ENCODE measurements around the gene WDR35.

The WDR35 gene

GRCh38 chr2:19861813-19862212 lies 128.1 kb downstream of the WDR35 start:
- peak; percentile 62 for DNase-seq (ENCODE audit: low read depth)
- no peak overlapping the region for H3K4me3 ChIP-seq (ENCODE audit: control insufficient read depth, low read depth, low read length)
- TF ChIP-seq CTCF (conservative IDR thresholded peaks at IDR 0.05; ENCODE audit: control insufficient read depth, insufficient read depth, low read depth, low read length), result no peak
